ENCODE measurements around the gene MID1. TPM values are rescaled to one million over a fixed set of nuclear protein-coding genes. Genes with fewer than 3 reads are reported as not detected.
"Not testable (repeated sequence)": the region's sequence is repeated elsewhere in the genome, so short reads cannot be mapped to it uniquely, and the experiment has no call there.

The MID1 gene
- total RNA-seq, 5 donors from 2014 or later (not counting 1 experiment from before 2014, with no cell fraction given) = 0.09 to 0.29 (median 0.10) TPM; not detected in 2

GRCh38 chrX:10584882-10585281, 35.5 kb downstream of the MID1 start:
- DNase-seq; H3K27me3 Mint-ChIP-seq; H3K36me3 Mint-ChIP-seq; POLR2A ChIA-PET; CTCF ChIA-PET; ATAC-seq (replicated peaks in 1 of 4); H3K4me3 ChIP-seq (ENCODE audit: control insufficient read depth in 1 of 2, extremely low read depth in 1 of 2, low read length in 1 of 2); H3K27ac Mint-ChIP-seq; H3K4me1 Mint-ChIP-seq; H3K4me3 Mint-ChIP-seq; H3K27ac ChIP-seq (ENCODE audit: low read length); H3K36me3 ChIP-seq (ENCODE audit: control insufficient read depth in 2 of 2, extremely low read depth in 1 of 2, insufficient read depth in 1 of 2, low read length in 1 of 2); H3K27me3 ChIP-seq (replicated peaks in 1 of 2; ENCODE audit: control insufficient read depth in 2 of 2, extremely low read depth in 1 of 2, insufficient read depth in 2 of 2, low read length in 1 of 2); H3K4me1 ChIP-seq (ENCODE audit: control insufficient read depth in 1 of 2, extremely low read depth in 1 of 2, insufficient read depth in 2 of 2, low read length in 2 of 2); H3K9me3 ChIP-seq: not testable (repeated sequence)
- peaks cover 4 to 12% (median 5%) of the 10 kb centered on the region in 3 donors for H3K9me3 Mint-ChIP-seq
- WGBS (ENCODE audit: insufficient coverage) = no CpG with 5 or more reads among the region's 7 CpGs

GRCh38 chrX:10582945-10583344, 37.4 kb downstream of the MID1 start:
- ChIA-PET CTCF (no interaction called here), POLR2A (no interaction called here)
- DNase-seq (no peak), ATAC-seq (replicated peaks in 1 of 4) (no peak)
- Histone ChIP-seq H3K27me3 (replicated peaks in 1 of 2; ENCODE audit: control insufficient read depth in 2 of 2, extremely low read depth in 1 of 2, insufficient read depth in 2 of 2, low read length in 1 of 2) (no peaks in the 10 kb centered on the region), H3K36me3 (ENCODE audit: control insufficient read depth in 2 of 2, extremely low read depth in 1 of 2, insufficient read depth in 1 of 2, low read length in 1 of 2) (no peaks in the 10 kb centered on the region), H3K9me3 (no peaks in the 10 kb centered on the region), H3K4me1 (ENCODE audit: control insufficient read depth in 1 of 2, extremely low read depth in 1 of 2, insufficient read depth in 2 of 2, low read length in 2 of 2) (no peaks in the 10 kb centered on the region), H3K27ac (ENCODE audit: low read length) (no peak overlapping the region), H3K4me3 (ENCODE audit: control insufficient read depth in 1 of 2, extremely low read depth in 1 of 2, low read length in 1 of 2) (no peak overlapping the region)
- no peaks in the 10 kb centered on the region for H3K36me3 Mint-ChIP-seq
- peaks cover 4 to 12% (median 5%) of the 10 kb centered on the region in 3 donors for H3K9me3 Mint-ChIP-seq
- H3K4me1 Mint-ChIP-seq = no peaks in the 10 kb centered on the region
- no peak overlapping the region for H3K4me3 Mint-ChIP-seq
- H3K27ac Mint-ChIP-seq = no peak overlapping the region
- peaks cover 0 to 6% of the 10 kb centered on the region in 2 donors for H3K27me3 Mint-ChIP-seq

DNA sequence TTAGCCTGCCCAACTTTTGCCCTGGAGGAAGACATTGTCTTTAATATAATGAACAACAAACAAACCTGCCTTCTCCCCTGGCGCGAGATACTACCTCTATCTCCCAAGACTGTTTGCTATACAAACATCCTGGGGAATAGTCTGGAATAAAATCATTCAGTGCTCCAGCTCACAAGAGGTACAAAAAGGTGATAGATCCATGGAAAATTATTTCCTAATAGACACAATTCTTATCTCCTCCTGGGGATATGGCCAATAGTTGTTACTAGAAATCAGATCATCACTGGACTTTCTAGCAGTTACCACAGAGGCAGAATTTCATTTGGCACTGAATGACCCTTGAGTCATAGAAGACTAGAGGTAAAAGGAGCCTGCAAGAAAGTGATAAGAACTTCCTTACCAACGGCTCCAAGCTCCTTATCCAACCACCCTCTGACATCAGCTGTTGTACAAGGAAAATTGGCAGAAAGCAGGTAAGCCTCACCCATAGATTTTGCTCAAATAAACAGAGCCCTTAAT, 38.1 kb downstream of the MID1 start:
- Histone ChIP-seq H3K27ac (ENCODE audit: low read length) (no peak overlapping the region), H3K36me3 (ENCODE audit: control insufficient read depth in 2 of 2, extremely low read depth in 1 of 2, insufficient read depth in 1 of 2, low read length in 1 of 2) (no peaks in the 10 kb centered on the region), H3K4me1 (ENCODE audit: control insufficient read depth in 1 of 2, extremely low read depth in 1 of 2, insufficient read depth in 2 of 2, low read length in 2 of 2) (no peaks in the 10 kb centered on the region), H3K27me3 (replicated peaks in 1 of 2; ENCODE audit: control insufficient read depth in 2 of 2, extremely low read depth in 1 of 2, insufficient read depth in 2 of 2, low read length in 1 of 2) (no peaks in the 10 kb centered on the region), H3K4me3 (ENCODE audit: control insufficient read depth in 1 of 2, extremely low read depth in 1 of 2, low read length in 1 of 2) (no peak overlapping the region), H3K9me3 (no peaks in the 10 kb centered on the region)
- DNase-seq (no peak), ATAC-seq (replicated peaks in 1 of 4) (no peak)
- H3K27ac Mint-ChIP-seq = no peak overlapping the region
- H3K27me3 Mint-ChIP-seq = peaks cover 0 to 6% of the 10 kb centered on the region in 2 donors
- no peaks in the 10 kb centered on the region for H3K36me3 Mint-ChIP-seq
- peaks cover 4 to 12% (median 5%) of the 10 kb centered on the region in 3 donors for H3K9me3 Mint-ChIP-seq
- H3K4me3 Mint-ChIP-seq = no peak overlapping the region
- ChIA-PET POLR2A (no interaction called here), CTCF (no interaction called here)
- no peaks in the 10 kb centered on the region for H3K4me1 Mint-ChIP-seq
- no CpG with 5 or more reads among the region's 3 CpGs for WGBS (ENCODE audit: insufficient coverage)

DNA sequence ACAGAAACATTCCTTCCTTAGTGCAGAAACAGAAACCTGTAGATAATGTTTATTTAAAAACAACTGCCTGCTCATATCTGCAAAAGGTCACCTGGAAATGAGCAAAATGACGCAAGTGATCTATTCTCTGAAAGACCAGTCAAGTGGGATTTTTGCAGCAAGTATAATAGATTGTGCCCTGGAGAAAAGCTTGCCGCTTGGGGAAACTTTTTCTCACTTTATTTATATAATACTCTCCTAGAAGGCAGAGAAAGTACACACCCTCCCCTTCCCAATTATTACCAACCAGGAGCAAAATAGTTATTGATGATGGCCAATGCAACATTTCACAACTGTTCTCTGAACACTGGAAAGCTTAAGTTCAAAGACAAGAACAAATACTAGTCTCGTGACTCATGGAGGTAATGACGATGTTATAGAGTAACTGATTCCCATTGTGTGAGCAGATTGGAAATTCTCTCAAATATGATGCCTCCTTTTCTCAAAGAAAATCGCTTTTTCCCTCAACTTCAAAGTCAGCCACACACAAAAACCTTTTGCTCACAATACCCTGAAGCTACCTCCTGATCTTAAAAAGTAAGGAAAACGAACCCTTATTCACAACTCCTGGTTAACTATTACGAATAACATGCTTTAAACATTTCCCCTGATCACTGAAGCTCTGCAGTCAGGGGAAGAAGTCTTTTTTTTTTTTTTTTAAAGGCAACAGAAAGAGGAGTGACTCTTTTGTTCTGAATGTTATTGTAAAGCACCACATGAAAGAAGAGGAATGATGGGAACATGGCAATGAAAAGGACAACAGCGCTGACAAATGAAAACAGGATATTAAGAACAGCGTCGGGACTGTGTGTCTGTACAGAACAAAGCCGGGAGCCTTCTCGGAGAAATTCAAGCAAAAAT, 41.0 kb downstream of the MID1 start:
- no CpG with 5 or more reads among the region's 12 CpGs for WGBS (ENCODE audit: insufficient coverage)
- peaks cover 0 to 10% of the 10 kb centered on the region in 2 donors for H3K27me3 Mint-ChIP-seq
- CTCF ChIA-PET = no interaction called here

GRCh38 chrX:10578527-10578926, 41.9 kb downstream of the MID1 start:
- POLR2A ChIA-PET = no interaction called here

More for the DNA sequence above, 41.0 kb downstream of the MID1 start:
- Mint-ChIP-seq H3K9me3 (peaks cover 4% of the 10 kb centered on the region in 3 donors), H3K4me3 (no peak overlapping the region), H3K36me3 (no peaks in the 10 kb centered on the region), H3K4me1 (no peaks in the 10 kb centered on the region), H3K27ac (no peak overlapping the region)
- H3K36me3 ChIP-seq (ENCODE audit: control insufficient read depth in 2 of 2, extremely low read depth in 1 of 2, insufficient read depth in 1 of 2, low read length in 1 of 2) = no peaks in the 10 kb centered on the region
- no peak for DNase-seq
- POLR2A ChIA-PET = no interaction called here
- ATAC-seq (replicated peaks in 1 of 4) = no peak
- no peaks in the 10 kb centered on the region for H3K4me1 ChIP-seq (ENCODE audit: control insufficient read depth in 1 of 2, extremely low read depth in 1 of 2, insufficient read depth in 2 of 2, low read length in 2 of 2)
- no peaks in the 10 kb centered on the region for H3K27me3 ChIP-seq (replicated peaks in 1 of 2; ENCODE audit: control insufficient read depth in 2 of 2, extremely low read depth in 1 of 2, insufficient read depth in 2 of 2, low read length in 1 of 2)
- H3K9me3 ChIP-seq = no peaks in the 10 kb centered on the region
- no peak overlapping the region for H3K4me3 ChIP-seq (ENCODE audit: control insufficient read depth in 1 of 2, extremely low read depth in 1 of 2, low read length in 1 of 2)
- no peak overlapping the region for H3K27ac ChIP-seq (ENCODE audit: low read length)

DNA sequence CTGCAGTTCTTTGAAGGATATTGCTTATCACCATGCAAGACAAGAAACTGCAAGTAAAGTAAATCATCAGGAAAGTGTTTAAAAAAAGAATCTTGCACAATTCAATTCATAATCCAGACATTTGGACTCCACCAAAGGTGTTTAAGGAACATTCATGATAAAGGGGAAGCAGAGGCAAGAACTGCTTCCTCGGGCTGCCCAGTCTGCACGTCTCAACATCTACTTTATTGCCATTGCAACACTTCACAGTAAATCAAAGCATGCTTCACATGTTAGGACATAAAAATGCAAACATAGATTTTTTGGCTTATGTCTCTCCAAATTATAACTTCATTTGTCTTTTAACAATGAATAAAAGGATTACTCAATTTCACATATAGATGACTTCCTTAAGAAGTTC, 42.5 kb downstream of the MID1 start:
- no peak for ATAC-seq (replicated peaks in 1 of 4)
- DNase-seq = no peak
- no peaks in the 10 kb centered on the region for H3K36me3 ChIP-seq (ENCODE audit: control insufficient read depth in 2 of 2, extremely low read depth in 1 of 2, insufficient read depth in 1 of 2, low read length in 1 of 2)
- Mint-ChIP-seq H3K9me3 (no peaks in the 10 kb centered on the region), H3K4me1 (no peaks in the 10 kb centered on the region), H3K27ac (no peak overlapping the region), H3K27me3 (peaks cover 0 to 10% of the 10 kb centered on the region in 2 donors), H3K4me3 (no peak overlapping the region), H3K36me3 (no peaks in the 10 kb centered on the region)
- POLR2A ChIA-PET = no interaction called here
- CTCF ChIA-PET = no interaction called here
- H3K4me3 ChIP-seq (ENCODE audit: control insufficient read depth in 1 of 2, extremely low read depth in 1 of 2, low read length in 1 of 2) = no peak overlapping the region
- no peak overlapping the region for H3K27ac ChIP-seq (ENCODE audit: low read length)
- no peaks in the 10 kb centered on the region for H3K4me1 ChIP-seq (ENCODE audit: control insufficient read depth in 1 of 2, extremely low read depth in 1 of 2, insufficient read depth in 2 of 2, low read length in 2 of 2)
- H3K27me3 ChIP-seq (replicated peaks in 1 of 2; ENCODE audit: control insufficient read depth in 2 of 2, extremely low read depth in 1 of 2, insufficient read depth in 2 of 2, low read length in 1 of 2) = no peaks in the 10 kb centered on the region
- no CpG with 5 or more reads among the region's 2 CpGs for whole genome bisulfite sequencing (ENCODE audit: insufficient coverage)
- H3K9me3 ChIP-seq = no peaks in the 10 kb centered on the region

More at GRCh38 chrX:10578527-10578926, 41.9 kb downstream of the MID1 start:
- no CpG with 5 or more reads among the region's 2 CpGs for WGBS (ENCODE audit: insufficient coverage)
- Histone ChIP-seq H3K9me3 (no peaks in the 10 kb centered on the region), H3K4me1 (ENCODE audit: control insufficient read depth in 1 of 2, extremely low read depth in 1 of 2, insufficient read depth in 2 of 2, low read length in 2 of 2) (no peaks in the 10 kb centered on the region), H3K4me3 (ENCODE audit: control insufficient read depth in 1 of 2, extremely low read depth in 1 of 2, low read length in 1 of 2) (no peak overlapping the region), H3K27me3 (replicated peaks in 1 of 2; ENCODE audit: control insufficient read depth in 2 of 2, extremely low read depth in 1 of 2, insufficient read depth in 2 of 2, low read length in 1 of 2) (no peaks in the 10 kb centered on the region), H3K36me3 (ENCODE audit: control insufficient read depth in 2 of 2, extremely low read depth in 1 of 2, insufficient read depth in 1 of 2, low read length in 1 of 2) (no peaks in the 10 kb centered on the region), H3K27ac (ENCODE audit: low read length) (no peak overlapping the region)
- H3K27me3 Mint-ChIP-seq = peaks cover 0 to 10% of the 10 kb centered on the region in 2 donors
- no peak for DNase-seq
- no peaks in the 10 kb centered on the region for H3K36me3 Mint-ChIP-seq
- no peaks in the 10 kb centered on the region for H3K4me1 Mint-ChIP-seq
- H3K4me3 Mint-ChIP-seq = no peak overlapping the region
- CTCF ChIA-PET = no interaction called here
- ATAC-seq (replicated peaks in 1 of 4) = no peak
- H3K9me3 Mint-ChIP-seq = no peaks in the 10 kb centered on the region
- H3K27ac Mint-ChIP-seq = no peak overlapping the region
